K562 (cell line): ENCODE results near the gene ETV3. TPM values are rescaled to one million over a fixed set of nuclear protein-coding genes. Genes with fewer than 3 reads are reported as not detected.

Source experiments
- ATAC-seq: fragments of 200-7000 bp; cut with Tn5 transposase; 3 replicates; pipeline ENCODE4 v1.9.1; 2020; ENCODE audit warnings: moderate library complexity
- BruUV-seq: library from RNA; stranded (reverse); fragments of 400-500 nt; replicated peaks from 2 replicates; lab custom pipeline; 2021; lab: Mats Ljungman, UMichigan
- CTCF ChIA-PET: fragments of 300-600 bp; formaldehyde crosslinking; extraction: SDS; loops from one replicate; lab custom pipeline; 2021; ENCODE audit warnings: low intra/inter-chr PET ratio; lab: Yijun Ruan, JAX
- POLR2A ChIA-PET: fragments of 300-600, 350-650 bp; sonication (Branson Sonifier 250); formaldehyde crosslinking; extraction: SDS; loops from one replicate; lab custom pipeline; 2021; ENCODE audit warnings: antibody characterized with exemption, inconsistent platforms; lab: Yijun Ruan, JAX
- DNase-seq, 4 experiments: peaks; one replicate each; pipeline versions ENCODE4 v3.0.0 to v3.0.0-alpha.2; 2011 to 2018; ENCODE audit warnings: low spot score in 3 of 4, mixed read lengths in 3 of 4; ENCODE audit errors: extremely low read depth in 1 of 4
- FAIRE-seq: peaks from 2 replicates; lab custom pipeline; 2011; peaks lifted over from hg19 to GRCh38; lab: Jason Lieb, UNC
- H2AFZ ChIP-seq: 2 replicates; pipeline ENCODE4 v1.6.0; 2011; ENCODE audit warnings: low read depth, low read length, control low read depth, inconsistent platforms
- H3K27ac ChIP-seq: fragments of 200-600 bp; 3 replicates; pipeline ENCODE4 v1.8.0; 2011; ENCODE audit warnings: low read depth, mild to moderate bottlenecking, control low read depth, inconsistent platforms, low read length, moderate library complexity, mixed read lengths; ENCODE audit errors: extremely low read depth
- H3K27me3 ChIP-seq, 2 experiments: fragments of 300-600 bp in 1 of 2; 2 replicates in 1 of 2; 3 replicates in 1 of 2; pipeline versions ENCODE4 v1.6.0 to v1.8.0; 2011; ENCODE audit warnings: inconsistent platforms in 2 of 2, low read length in 2 of 2, mild to moderate bottlenecking in 1 of 2, mixed read lengths in 1 of 2, moderate library complexity in 1 of 2; ENCODE audit not compliant: control insufficient read depth in 2 of 2, insufficient read depth in 2 of 2
- H3K36me3 ChIP-seq: fragments of 300-600 bp; 3 replicates; pipeline ENCODE4 v1.8.0; 2011; ENCODE audit warnings: mild to moderate bottlenecking, low read length, inconsistent platforms; ENCODE audit not compliant: control insufficient read depth, insufficient read depth
- H3K4me1 ChIP-seq, 2 experiments: fragments of 200-600 bp in 1 of 2; replicated peaks in 1 of 2; 2 replicates in 1 of 2; 3 replicates in 1 of 2; pipeline versions ENCODE4 v1.5.1 to v1.8.0; 2011; ENCODE audit warnings: inconsistent platforms in 2 of 2, low read length in 2 of 2, mild to moderate bottlenecking in 1 of 2, mixed read lengths in 1 of 2, moderate library complexity in 1 of 2; ENCODE audit not compliant: control insufficient read depth in 2 of 2, insufficient read depth in 2 of 2
- H3K4me2 ChIP-seq: 2 replicates; pipeline ENCODE4 v1.6.1; 2011; ENCODE audit warnings: low read length, control low read depth, inconsistent platforms, mixed read lengths; ENCODE audit not compliant: insufficient read depth
- H3K4me3 ChIP-seq: fragments of 200-600 bp; sonication (generic), shearing (Covaris generic); 2 replicates; pipeline ENCODE4 v1.5.1; 2016; ENCODE audit warnings: control low read depth, inconsistent platforms
- H3K79me2 ChIP-seq: fragments of 200-600 bp; 3 replicates; pipeline ENCODE4 v1.8.0; 2011; ENCODE audit warnings: low read length, inconsistent platforms; ENCODE audit not compliant: control insufficient read depth, insufficient read depth
- H3K9ac ChIP-seq, 2 experiments: 2 replicates each; pipeline versions ENCODE4 v1.6.0 to v1.6.1; 2011; ENCODE audit warnings: low read depth in 2 of 2, low read length in 2 of 2, control low read depth in 1 of 2, inconsistent platforms in 1 of 2, mild to moderate bottlenecking in 1 of 2, mixed read lengths in 1 of 2; ENCODE audit not compliant: insufficient read depth in 1 of 2
- H3K9me1 ChIP-seq: one replicate; pipeline ENCODE4 v1.6.0; 2011; ENCODE audit warnings: inconsistent platforms, mild to moderate bottlenecking, low read length, moderate library complexity; ENCODE audit not compliant: control insufficient read depth, insufficient read depth
- H3K9me3 ChIP-seq: replicated peaks from 2 replicates; pipeline ENCODE4 v1.5.1; 2011; ENCODE audit warnings: low read depth, low read length, inconsistent platforms; ENCODE audit not compliant: control insufficient read depth, insufficient read depth
- H4K20me1 ChIP-seq: replicated peaks from 2 replicates; pipeline ENCODE4 v1.6.1; 2011; ENCODE audit warnings: low read length, inconsistent platforms, mixed read lengths; ENCODE audit not compliant: control insufficient read depth, insufficient read depth
- CCNT2 ChIP-seq: IDR thresholded peaks from 2 replicates; pipeline ENCODE4 v1.6.1; 2011; ENCODE audit warnings: borderline replicate concordance, low read depth, mild to moderate bottlenecking, moderate library complexity, mixed read lengths, low read length; ENCODE audit not compliant: insufficient read length; ENCODE audit errors: extremely low read depth
- E2F8 ChIP-seq: fragments of 450-650 bp; IDR thresholded peaks from 2 replicates; pipeline ENCODE4 v1.7.1; 2018; ENCODE audit warnings: mild to moderate bottlenecking, low read depth; ENCODE audit not compliant: partially characterized antibody
- PML ChIP-seq: IDR thresholded peaks from 2 replicates; pipeline ENCODE4 v1.6.1; 2012; ENCODE audit warnings: low read length, inconsistent platforms
- POLR3G ChIP-seq: IDR thresholded peaks from 2 replicates; pipeline ENCODE4 v1.6.1; 2011; ENCODE audit not compliant: insufficient read length, insufficient replicate concordance; ENCODE audit errors: extremely low read depth
- RNF219 ChIP-seq: fragments of 250-450 bp; sonication (Bioruptor Pico); IDR thresholded peaks from 2 replicates; pipeline ENCODE4 v1.5.0; 2022; ENCODE audit warnings: mild to moderate bottlenecking
- TSC22D4 ChIP-seq: fragments of 450-650 bp; IDR thresholded peaks from 2 replicates; pipeline ENCODE4 v1.6.1; 2016; ENCODE audit warnings: missing genetic modification characterization, missing biosample characterization, control low read depth
- WGBS: fragments of 100-300 bp; shearing (Covaris generic); methylation state at CpG from one replicate; pipeline ENCODE4 v1.1.6; 2016; ENCODE audit warnings: low coverage, mixed read lengths; ENCODE audit not compliant: insufficient coverage; ENCODE audit errors: missing lambda C conversion rate; 5-methylcytosine and 5-hydroxymethylcytosine counted together
- in situ Hi-C: fragments of 300-500 bp; cut with MboI; formaldehyde crosslinking; loops from 4 replicates; pipeline ENCODE4 v1.15.0; 2018; ENCODE audit warnings: inconsistent platforms, mixed read lengths
- intact Hi-C: fragments of 100-400 bp; cut with micrococcal nuclease; formaldehyde crosslinking; loops from 2 replicates; pipeline ENCODE4 v1.14.2; 2022
- polyA plus RNA-seq, 8 experiments: library from polyadenylated mRNA; depleted of rRNA in 4 of 8; stranded (reverse) in 5 of 8; unstranded in 3 of 8; fragments of >200 nt; fragmentation: Nextera tagmentation in 2 of 8; fragmentation: Illumina TruSeq in 1 of 8; extraction: Ambion mirVana in 2 of 8; extraction: Trizol in 1 of 8; gene quantifications; 2 replicates each; pipeline versions ENCODE4 v1.2.1 to v1.2.3, GENCODE V29; 2011 to 2014; ENCODE audit warnings: inconsistent platforms in 1 of 8, missing spikeins in 1 of 8
- total RNA-seq, 7 experiments: library from RNA; depleted of rRNA in 6 of 7; stranded (reverse); fragments of >200 nt in 6 of 7; fragmentation: Illumina TruSeq in 2 of 7; extraction: Trizol in 2 of 7; gene quantifications; 2 replicates each; pipeline versions ENCODE4 v1.2.1 to v1.2.3, GENCODE V29; 2011 to 2021; ENCODE audit warnings: low replicate concordance in 1 of 7
- TF ChIP-seq, protein P1 (sequence below): IDR thresholded peaks from 2 replicates; pipeline ENCODE4 v1.6.1; 2016; ENCODE audit warnings: missing genetic modification characterization, missing compliant biosample characterization

Gene ETV3
- total and polyA plus RNA-seq, 9 of the 15 experiments (the other 6 are each of a cell fraction or from before 2014, with no cell fraction given), result 3.1 to 16.0 (median 9.0) TPM

GRCh38 chr1:157105298-157105987 is 32.8 kb downstream of the ETV3 start:
- peaks cover 64 to 86% of the 10 kb centered on the region in 2 experiments for H3K27me3 ChIP-seq
- ATAC-seq, result no peak
- POLR2A ChIA-PET, result interaction anchor here (0.7 kb wide), 1 partner anchor 18 kb away, joined by 4 read pairs; no protein-coding TSS in a partner anchor
- H3K9me3 ChIP-seq, result no peaks in the 10 kb centered on the region
- no peak overlapping the region for H3K4me3 ChIP-seq
- 0 out of 4 replicates have a peak overlapping the region, but pooled peaks of 1 of the 2 experiments have one; percentile 21 for H3K9ac ChIP-seq
- no peaks in the 10 kb centered on the region for H3K79me2 ChIP-seq
- H4K20me1 ChIP-seq, result 0 out of 2 replicates have a peak, but pooled peaks cover 9% of the 10 kb centered on the region
- CTCF ChIA-PET, result no interaction called here
- no peak overlapping the region for H3K4me2 ChIP-seq
- intact Hi-C loops (no loop called here), in situ Hi-C loops (no loop called here)
- WGBS, result 1% methylated on average over 11 of the region's 14 CpGs
- H3K4me1 ChIP-seq, result peaks cover 0 to 5% of the 10 kb centered on the region in 2 experiments; a peak in 1 of 5 replicates
- BruUV-seq, result no TSS peak
- no peak overlapping the region for H2AFZ ChIP-seq
- FAIRE-seq, result no peak
- no peaks in the 10 kb centered on the region for H3K36me3 ChIP-seq
- H3K9me1 ChIP-seq, result no peaks in the 10 kb centered on the region
- H3K27ac ChIP-seq, result no peak overlapping the region
- no peak for DNase-seq
- TF ChIP-seq TSC22D4 (tag) (no peak), POLR3G (peak; percentile 4), CCNT2 (no peak), PML (no peak), RNF219 (no peak), E2F8 (no peak)
- TF ChIP-seq, protein P1, sequence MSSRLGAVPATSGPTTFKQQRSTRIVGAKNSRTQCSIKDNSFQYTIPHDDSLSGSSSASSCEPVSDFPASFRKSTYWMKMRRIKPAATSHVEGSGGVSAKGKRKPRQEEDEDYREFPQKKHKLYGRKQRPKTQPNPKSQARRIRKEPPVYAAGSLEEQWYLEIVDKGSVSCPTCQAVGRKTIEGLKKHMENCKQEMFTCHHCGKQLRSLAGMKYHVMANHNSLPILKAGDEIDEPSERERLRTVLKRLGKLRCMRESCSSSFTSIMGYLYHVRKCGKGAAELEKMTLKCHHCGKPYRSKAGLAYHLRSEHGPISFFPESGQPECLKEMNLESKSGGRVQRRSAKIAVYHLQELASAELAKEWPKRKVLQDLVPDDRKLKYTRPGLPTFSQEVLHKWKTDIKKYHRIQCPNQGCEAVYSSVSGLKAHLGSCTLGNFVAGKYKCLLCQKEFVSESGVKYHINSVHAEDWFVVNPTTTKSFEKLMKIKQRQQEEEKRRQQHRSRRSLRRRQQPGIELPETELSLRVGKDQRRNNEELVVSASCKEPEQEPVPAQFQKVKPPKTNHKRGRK, result 0 out of 2 replicates have a peak, but pooled peaks have one; percentile 12
